GM20431 (cell line): ENCODE data around the gene SH3PXD2A.

Experiments used
- in situ Hi-C: fragments of 300-500 bp; cut with MseI, MboI; formaldehyde crosslinking; loops from one replicate; pipeline ENCODE4 v1.15.0; 2020; ENCODE audit warnings: low sequenced_read_pairs; ENCODE audit not compliant: unreplicated experiment

Gene SH3PXD2A

DNA sequence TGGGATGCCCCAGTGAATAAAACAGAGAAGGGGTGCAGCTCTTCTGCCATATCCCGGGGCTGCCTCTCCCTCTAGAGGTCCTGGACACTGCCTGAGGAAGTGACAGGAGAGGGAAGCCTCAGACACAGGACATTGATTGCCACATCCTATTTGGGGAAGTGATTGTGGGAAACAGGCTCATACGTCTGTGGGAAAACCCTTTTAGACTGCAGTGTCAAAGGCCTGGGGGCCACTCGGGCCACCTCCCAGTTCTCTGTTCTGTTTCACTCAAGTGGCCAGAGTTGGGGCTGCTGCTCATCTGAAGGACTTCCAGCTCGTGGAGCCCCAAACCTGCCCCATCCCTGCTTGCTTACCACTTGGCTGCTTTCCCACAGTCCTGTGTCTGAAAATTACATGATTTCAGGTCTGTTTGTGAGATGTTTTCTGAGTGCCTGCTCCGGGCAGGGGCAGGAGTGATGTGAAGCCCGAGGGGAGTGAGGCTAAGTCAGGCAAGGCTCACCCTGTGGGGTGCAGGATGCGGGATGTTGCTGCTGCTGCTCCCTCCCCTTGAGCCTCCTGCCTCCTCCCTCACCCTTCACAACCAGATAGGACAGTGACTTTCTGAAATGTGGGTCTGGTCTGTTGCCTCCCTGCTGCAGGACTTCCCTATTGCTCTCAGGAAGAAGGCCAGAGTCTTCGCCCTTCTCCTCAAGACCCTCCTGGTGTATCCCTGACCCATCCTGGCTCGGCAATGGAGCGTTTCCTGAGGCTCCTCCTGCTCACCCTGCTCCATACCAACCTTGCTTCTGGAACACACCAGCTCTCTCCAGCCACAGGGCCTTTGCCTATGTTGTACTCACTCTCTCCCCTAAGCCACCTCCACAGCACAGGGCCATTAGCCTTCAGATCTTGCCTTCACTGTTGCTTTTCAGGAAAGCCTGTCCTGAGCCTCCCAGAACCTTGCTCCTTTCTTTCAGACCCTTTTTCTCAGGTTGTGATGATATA, 303.5 kb downstream of the SH3PXD2A start:
- in situ Hi-C loops = no loop called here

DNA sequence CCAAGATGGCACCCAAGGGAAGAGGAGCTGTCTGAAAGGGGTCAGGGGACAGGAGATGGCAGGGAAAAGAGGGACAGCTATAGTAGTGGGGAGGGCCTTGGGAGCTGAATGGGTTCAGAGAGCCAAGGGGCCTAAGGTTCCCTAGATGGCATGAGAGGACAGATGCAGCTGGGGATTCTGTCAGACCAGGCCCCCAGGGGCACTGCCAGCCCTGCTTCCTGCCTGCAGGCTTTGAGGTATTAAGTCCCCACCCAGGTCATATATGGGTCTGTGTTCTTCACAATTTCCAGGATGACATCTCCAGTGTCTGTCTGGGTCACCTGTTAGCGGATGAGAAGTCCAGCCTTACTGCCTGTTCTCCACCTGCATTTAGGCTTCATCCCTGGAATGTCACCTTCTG, 305.1 kb downstream of the SH3PXD2A start:
- in situ Hi-C loops = no loop called here

DNA sequence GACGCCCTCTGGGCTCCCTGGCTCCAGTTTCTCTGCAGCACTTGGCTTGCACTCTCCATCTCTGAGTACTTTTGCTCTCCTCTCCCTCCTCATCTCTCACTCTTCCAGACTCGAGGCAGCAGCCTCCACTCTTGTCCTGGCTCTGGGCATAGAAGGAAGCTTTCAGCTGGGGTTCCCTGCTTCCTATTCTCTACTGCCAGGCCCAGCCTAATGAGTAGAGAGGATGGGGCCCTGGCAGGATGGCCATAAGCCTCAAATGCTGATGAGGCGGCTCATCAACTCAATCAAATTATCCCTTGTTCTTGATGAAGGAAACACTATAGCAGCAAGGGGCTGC, 306.1 kb downstream of the SH3PXD2A start:
- in situ Hi-C loops = no loop called here

DNA sequence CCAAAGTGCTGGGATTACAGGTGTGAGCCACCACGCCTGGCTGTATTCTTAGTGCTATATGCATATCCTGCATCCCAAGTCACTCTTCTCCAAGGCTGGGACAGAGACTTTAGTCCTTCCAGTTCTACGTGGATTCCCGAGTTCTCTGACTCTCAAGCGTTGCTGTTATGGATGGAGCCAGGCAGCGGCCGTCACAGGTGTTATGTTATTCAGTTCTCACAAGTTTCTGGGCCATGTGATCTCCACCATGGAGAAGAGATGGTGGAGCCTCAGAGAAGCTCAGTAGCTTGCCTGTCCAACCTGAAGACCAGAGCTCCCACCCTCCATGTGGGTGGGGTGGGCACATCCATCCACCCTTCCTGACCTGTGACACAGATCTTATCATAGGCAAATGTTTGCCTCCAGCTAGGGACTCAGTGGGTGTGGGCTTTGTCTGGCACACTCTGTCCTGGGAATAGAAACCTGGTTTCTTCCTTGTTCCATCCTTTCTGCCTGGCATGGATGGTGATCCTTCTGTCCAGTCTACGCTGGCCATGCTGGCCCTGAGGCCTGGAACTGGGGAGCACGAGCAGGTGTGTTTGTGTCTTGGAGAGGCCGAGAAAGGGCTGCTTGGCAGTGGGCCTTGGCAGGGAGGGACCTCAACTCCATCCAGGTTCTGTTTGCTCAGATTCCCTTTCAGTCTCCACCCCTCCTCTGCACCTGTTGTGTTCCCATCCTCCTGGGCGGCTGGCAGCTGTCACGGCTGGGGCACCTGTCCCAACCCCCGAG, 306.6 kb downstream of the SH3PXD2A start:
- in situ Hi-C loops = no loop called here

DNA sequence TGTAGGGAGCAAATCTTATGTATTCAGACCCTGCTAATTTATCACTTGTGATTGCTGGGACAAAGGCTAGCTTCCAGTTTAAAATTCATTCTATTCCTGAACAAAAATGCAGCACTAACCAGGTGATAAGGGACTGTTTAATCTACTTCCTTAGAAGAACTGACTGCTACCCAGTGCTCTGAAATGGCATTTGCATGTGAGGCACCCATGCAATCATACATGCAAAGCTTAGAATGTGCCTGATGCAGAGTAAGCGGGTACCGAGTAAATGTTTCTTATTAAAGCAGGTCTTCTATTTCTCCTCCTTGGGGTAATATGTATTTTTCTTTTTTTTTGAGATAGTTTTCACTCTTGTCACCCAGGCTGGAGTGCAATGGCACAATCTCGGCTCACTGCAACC, 307.4 kb downstream of the SH3PXD2A start:
- in situ Hi-C loops = no loop called here

DNA sequence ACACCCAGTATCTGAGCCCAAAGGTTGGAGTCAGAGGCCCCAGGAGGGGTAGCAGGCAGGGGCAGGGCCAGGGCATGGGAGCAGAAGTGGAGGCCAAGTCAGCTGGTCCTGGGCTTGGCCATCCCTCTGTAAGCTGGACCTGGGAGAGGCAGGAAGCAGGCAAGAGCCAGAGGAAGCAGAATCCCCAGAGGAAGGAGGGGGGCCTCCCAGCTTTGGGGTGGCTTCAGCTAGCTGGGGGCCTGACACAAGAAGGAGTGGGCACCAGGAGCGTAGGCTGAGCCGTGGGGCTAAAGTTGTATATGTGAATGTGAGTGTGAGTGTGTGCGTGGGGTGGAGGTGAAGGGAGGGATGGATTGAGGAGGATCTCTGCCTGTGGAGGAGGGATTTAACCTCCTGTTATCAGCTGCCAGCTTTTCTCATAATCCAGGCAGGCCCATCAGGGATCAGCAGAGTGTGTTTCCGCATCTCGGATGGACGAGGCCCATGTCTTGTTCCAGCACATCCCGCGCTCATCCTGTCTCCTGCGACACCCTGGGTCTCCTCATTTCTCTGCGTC, 307.9 kb downstream of the SH3PXD2A start:
- in situ Hi-C loops = no loop called here

DNA sequence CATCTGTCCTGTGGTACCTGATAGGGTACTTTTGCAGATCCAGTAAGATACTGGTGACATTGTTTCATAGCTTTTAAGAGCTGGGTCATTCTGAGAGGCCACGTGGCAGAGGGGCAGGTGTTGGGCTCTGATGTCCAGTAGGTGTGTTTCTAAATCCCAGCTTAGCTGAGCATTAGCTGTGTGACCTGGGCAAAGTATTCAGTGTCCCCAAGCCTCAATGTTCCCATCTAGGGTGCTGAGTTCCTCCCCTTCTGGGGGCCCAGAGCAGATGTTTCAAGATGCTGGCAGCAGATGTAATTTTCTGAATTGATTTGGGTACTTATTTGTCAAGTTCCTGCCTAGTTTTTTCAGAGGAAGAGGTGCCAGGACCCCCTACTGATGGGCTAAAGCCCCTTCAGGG, 309.0 kb downstream of the SH3PXD2A start:
- in situ Hi-C loops = no loop called here

DNA sequence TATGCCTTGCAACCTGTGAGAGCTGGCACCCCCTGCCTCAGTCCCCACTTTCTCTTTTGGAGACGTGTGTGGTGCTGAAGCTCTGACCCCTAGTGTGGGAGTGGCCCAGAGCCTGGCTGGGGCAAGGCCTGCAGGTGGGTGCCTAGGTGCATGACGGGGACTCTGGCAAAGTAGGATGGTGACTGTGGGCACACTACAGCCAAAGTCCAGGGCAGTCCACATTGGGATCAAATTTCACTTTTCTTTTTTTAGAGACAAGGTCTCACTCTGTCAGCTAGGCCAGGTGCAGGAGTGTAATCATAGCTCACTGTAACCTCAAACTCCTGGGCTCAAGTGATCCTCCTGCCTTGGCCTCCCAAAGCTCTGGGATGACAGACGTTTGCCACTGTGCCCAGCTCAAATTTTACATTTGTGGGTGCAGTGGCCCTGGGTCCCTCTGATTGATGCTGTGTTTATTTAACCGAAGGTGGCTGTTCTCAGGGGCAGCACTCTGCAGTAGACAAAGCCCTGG, 309.6 kb downstream of the SH3PXD2A start:
- in situ Hi-C loops = no loop called here

DNA sequence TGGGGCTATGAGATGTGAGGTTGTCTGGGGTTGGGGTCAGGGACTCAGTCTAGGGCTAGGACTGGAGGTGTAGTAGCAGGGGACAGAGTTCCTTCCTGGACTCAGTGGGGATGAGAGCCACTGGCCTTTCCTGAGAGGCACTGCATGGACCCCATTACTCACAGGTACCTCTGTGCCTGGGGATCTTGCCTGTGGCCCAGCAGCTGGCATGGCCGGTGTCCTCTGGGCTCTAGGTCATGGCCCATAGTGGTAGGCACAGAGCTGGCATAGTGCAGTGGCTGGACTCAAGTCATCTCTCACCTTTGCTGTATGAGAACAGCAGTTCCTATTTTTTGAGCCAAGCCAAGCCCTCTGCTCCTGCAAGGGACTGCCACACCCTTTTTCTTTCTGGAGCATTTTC, 310.0 kb downstream of the SH3PXD2A start:
- in situ Hi-C loops = no loop called here

DNA sequence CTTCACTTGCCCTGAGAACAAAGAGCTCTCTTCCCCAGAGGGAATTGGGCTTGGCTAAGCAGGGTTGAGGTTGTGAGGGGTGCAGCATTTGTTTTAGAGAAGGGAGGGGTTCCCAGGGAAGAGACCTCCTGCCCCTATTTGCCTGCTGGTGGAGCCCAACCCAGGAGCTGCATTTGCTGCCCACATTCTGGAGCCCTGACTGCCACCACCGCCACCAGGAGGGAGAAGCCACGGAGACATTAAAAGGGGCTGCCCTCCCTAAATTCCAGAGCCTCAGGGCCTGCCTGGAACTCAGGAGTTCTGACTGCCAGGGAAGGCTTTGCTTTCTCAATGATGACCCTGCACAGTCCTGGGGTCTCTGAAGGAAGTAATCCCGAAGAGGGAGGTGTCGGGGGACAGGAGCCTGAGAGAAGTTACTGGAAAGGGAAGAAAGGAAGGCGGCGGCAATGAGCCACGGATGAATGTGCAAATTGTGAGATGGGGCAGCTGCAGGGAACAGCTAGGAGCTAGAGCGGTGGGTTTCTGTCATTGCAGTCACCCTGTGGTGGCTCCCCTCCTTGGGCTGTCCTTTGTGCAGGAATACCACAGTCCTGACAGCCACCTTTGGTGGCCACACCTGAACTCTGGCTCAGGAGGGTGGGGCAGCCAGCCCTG, 310.6 kb downstream of the SH3PXD2A start:
- in situ Hi-C loops = no loop called here
